K562 (cell line): Measurements from ENCODE around the gene RHEBL1. TPM values are rescaled to one million over a fixed set of nuclear protein-coding genes. Genes with fewer than 3 reads are reported as not detected.

Source experiments
- NR3C1 ChIP-seq: sonication (generic); formaldehyde crosslinking; IDR thresholded peaks from 2 replicates; pipeline ENCODE4 v1.8.1; 2022; ENCODE audit warnings: missing genetic modification reagents
- polyA plus RNA-seq, 8 experiments: library from polyadenylated mRNA; depleted of rRNA in 4 of 8; stranded (reverse) in 5 of 8; unstranded in 3 of 8; fragments of >200 nt; fragmentation: Nextera tagmentation in 2 of 8; fragmentation: Illumina TruSeq in 1 of 8; extraction: Ambion mirVana in 2 of 8; extraction: Trizol in 1 of 8; gene quantifications; 2 replicates each; pipeline versions ENCODE4 v1.2.1 to v1.2.3, GENCODE V29; 2011 to 2014; ENCODE audit warnings: inconsistent platforms in 1 of 8, missing spikeins in 1 of 8
- total RNA-seq, 7 experiments: library from RNA; depleted of rRNA in 6 of 7; stranded (reverse); fragments of >200 nt in 6 of 7; fragmentation: Illumina TruSeq in 2 of 7; extraction: Trizol in 2 of 7; gene quantifications; 2 replicates each; pipeline versions ENCODE4 v1.2.1 to v1.2.3, GENCODE V29; 2011 to 2021; ENCODE audit warnings: low replicate concordance in 1 of 7
- TF ChIP-seq, protein P1 (sequence below): sonication (generic); formaldehyde crosslinking; IDR thresholded peaks from 2 replicates; pipeline ENCODE4 v1.8.0; 2022; ENCODE audit warnings: mild to moderate bottlenecking, missing genetic modification reagents
- TF ChIP-seq, protein P2 (sequence below): fragments of 450-650 bp; IDR thresholded peaks from 2 replicates; pipeline ENCODE4 v1.6.1; 2016; ENCODE audit warnings: low read depth
- TF ChIP-seq, protein P3 (sequence below): fragments of 450-650 bp; formaldehyde crosslinking; conservative IDR thresholded peaks from 2 replicates; pipeline ENCODE4 v1.4.0; 2022; ENCODE audit warnings: mild to moderate bottlenecking, missing genetic modification characterization
- TF ChIP-seq, protein P4 (sequence below): fragments of 450-650 bp; IDR thresholded peaks from 2 replicates; pipeline ENCODE4 v1.6.1; 2016; ENCODE audit warnings: mild to moderate bottlenecking

RHEBL1 gene
- total and polyA plus RNA-seq, 9 of the 15 experiments (the other 6 are each of a cell fraction or from before 2014, with no cell fraction given): 4.3 to 36.1 (median 8.2) TPM

DNA sequence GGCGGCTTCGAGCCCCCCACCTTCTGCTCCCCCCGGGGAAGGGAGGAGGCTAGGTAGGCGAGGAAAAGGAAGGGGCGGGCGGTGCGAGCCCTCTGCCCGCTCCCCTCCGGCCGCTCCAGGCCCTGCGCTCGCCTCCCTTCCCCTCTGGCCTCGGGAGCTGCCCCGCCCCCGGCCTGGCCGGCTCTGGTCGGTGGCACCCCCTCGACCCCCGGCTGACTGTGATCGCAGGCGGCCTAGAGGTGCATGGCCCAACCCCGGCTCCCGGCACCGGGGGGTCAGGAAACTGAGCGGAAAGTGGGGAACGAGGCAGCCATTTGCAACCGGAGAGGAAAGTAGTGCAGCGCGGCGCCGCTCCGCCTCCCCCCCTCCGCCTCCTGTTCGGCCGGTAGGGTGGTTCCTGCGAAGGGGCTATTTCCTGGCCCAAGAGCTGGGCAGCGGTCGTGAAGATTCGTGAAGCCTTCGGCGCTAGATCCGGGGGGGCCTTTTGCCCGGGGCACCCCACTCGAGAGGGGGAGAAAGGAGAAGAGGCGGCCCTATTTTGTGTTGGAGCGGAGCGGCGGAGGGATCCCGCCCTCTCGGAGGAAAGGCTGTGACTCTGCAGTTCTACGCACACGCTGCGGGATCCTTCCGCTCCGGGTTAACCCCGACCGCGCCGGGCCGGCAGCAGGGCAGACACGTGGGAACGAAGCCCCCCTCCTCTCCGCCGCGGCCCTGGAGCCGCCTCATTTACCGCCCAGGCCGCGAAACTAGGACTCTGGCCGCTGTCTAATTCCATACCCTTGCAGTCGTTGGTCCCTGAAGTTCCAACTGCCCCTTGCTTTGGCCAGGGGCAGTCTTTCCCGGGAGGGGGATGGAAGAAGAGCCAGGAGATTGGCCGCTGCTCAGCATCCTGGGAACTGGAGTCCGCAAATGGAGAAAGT is 9.3 kb downstream of the RHEBL1 start, which contains the start of gene KMT2D (continued):
- TF ChIP-seq, protein P1, sequence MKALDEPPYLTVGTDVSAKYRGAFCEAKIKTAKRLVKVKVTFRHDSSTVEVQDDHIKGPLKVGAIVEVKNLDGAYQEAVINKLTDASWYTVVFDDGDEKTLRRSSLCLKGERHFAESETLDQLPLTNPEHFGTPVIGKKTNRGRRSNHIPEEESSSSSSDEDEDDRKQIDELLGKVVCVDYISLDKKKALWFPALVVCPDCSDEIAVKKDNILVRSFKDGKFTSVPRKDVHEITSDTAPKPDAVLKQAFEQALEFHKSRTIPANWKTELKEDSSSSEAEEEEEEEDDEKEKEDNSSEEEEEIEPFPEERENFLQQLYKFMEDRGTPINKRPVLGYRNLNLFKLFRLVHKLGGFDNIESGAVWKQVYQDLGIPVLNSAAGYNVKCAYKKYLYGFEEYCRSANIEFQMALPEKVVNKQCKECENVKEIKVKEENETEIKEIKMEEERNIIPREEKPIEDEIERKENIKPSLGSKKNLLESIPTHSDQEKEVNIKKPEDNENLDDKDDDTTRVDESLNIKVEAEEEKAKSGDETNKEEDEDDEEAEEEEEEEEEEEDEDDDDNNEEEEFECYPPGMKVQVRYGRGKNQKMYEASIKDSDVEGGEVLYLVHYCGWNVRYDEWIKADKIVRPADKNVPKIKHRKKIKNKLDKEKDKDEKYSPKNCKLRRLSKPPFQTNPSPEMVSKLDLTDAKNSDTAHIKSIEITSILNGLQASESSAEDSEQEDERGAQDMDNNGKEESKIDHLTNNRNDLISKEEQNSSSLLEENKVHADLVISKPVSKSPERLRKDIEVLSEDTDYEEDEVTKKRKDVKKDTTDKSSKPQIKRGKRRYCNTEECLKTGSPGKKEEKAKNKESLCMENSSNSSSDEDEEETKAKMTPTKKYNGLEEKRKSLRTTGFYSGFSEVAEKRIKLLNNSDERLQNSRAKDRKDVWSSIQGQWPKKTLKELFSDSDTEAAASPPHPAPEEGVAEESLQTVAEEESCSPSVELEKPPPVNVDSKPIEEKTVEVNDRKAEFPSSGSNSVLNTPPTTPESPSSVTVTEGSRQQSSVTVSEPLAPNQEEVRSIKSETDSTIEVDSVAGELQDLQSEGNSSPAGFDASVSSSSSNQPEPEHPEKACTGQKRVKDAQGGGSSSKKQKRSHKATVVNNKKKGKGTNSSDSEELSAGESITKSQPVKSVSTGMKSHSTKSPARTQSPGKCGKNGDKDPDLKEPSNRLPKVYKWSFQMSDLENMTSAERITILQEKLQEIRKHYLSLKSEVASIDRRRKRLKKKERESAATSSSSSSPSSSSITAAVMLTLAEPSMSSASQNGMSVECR (CRISPR knock-in tag): peak; percentile 97
- TF ChIP-seq, protein P2, sequence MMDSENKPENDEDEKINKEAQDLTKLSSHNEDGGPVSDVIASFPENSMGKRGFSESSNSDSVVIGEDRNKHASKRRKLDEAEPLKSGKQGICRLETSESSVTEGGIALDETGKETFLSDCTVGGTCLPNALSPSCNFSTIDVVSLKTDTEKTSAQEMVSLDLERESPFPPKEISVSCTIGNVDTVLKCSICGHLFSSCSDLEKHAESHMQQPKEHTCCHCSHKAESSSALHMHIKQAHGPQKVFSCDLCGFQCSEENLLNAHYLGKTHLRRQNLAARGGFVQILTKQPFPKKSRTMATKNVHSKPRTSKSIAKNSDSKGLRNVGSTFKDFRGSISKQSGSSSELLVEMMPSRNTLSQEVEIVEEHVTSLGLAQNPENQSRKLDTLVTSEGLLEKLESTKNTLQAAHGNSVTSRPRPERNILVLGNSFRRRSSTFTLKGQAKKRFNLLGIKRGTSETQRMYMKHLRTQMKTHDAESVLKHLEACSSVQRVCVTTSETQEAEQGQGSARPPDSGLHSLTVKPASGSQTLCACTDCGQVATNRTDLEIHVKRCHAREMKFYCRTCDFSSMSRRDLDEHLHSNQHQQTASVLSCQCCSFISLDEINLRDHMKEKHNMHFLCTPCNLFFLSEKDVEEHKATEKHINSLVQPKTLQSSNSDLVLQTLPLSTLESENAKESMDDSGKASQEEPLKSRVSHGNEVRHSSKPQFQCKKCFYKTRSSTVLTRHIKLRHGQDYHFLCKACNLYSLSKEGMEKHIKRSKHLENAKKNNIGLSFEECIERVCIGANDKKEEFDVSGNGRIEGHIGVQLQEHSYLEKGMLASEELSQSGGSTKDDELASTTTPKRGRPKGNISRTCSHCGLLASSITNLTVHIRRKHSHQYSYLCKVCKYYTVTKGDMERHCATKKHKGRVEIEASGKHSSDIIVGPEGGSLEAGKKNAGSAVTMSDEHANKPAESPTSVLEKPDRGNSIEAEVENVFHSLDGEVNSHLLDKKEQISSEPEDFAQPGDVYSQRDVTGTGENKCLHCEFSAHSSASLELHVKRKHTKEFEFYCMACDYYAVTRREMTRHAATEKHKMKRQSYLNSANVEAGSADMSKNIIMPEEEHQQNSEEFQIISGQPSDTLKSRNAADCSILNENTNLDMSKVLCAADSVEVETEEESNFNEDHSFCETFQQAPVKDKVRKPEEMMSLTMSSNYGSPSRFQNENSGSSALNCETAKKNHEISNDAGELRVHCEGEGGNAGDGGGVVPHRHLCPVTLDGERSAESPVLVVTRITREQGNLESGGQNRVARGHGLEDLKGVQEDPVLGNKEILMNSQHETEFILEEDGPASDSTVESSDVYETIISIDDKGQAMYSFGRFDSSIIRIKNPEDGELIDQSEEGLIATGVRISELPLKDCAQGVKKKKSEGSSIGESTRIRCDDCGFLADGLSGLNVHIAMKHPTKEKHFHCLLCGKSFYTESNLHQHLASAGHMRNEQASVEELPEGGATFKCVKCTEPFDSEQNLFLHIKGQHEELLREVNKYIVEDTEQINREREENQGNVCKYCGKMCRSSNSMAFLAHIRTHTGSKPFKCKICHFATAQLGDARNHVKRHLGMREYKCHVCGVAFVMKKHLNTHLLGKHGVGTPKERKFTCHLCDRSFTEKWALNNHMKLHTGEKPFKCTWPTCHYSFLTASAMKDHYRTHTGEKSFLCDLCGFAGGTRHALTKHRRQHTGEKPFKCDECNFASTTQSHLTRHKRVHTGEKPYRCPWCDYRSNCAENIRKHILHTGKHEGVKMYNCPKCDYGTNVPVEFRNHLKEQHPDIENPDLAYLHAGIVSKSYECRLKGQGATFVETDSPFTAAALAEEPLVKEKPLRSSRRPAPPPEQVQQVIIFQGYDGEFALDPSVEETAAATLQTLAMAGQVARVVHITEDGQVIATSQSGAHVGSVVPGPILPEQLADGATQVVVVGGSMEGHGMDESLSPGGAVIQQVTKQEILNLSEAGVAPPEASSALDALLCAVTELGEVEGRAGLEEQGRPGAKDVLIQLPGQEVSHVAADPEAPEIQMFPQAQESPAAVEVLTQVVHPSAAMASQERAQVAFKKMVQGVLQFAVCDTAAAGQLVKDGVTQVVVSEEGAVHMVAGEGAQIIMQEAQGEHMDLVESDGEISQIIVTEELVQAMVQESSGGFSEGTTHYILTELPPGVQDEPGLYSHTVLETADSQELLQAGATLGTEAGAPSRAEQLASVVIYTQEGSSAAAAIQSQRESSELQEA: no peak
- TF ChIP-seq, protein P3, sequence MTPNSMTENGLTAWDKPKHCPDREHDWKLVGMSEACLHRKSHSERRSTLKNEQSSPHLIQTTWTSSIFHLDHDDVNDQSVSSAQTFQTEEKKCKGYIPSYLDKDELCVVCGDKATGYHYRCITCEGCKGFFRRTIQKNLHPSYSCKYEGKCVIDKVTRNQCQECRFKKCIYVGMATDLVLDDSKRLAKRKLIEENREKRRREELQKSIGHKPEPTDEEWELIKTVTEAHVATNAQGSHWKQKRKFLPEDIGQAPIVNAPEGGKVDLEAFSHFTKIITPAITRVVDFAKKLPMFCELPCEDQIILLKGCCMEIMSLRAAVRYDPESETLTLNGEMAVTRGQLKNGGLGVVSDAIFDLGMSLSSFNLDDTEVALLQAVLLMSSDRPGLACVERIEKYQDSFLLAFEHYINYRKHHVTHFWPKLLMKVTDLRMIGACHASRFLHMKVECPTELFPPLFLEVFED (CRISPR knock-in tag): 0 out of 2 replicates have a peak, but pooled peaks have one; percentile 18
- TF ChIP-seq, protein P4, sequence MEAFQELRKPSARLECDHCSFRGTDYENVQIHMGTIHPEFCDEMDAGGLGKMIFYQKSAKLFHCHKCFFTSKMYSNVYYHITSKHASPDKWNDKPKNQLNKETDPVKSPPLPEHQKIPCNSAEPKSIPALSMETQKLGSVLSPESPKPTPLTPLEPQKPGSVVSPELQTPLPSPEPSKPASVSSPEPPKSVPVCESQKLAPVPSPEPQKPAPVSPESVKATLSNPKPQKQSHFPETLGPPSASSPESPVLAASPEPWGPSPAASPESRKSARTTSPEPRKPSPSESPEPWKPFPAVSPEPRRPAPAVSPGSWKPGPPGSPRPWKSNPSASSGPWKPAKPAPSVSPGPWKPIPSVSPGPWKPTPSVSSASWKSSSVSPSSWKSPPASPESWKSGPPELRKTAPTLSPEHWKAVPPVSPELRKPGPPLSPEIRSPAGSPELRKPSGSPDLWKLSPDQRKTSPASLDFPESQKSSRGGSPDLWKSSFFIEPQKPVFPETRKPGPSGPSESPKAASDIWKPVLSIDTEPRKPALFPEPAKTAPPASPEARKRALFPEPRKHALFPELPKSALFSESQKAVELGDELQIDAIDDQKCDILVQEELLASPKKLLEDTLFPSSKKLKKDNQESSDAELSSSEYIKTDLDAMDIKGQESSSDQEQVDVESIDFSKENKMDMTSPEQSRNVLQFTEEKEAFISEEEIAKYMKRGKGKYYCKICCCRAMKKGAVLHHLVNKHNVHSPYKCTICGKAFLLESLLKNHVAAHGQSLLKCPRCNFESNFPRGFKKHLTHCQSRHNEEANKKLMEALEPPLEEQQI: peak; percentile 42; the same call in 1 of the 2 replicates
- TF ChIP-seq NR3C1 (CRISPR knock-in tag): no peak
